Neural crest cell (in vitro differentiated cells): Measurements from ENCODE around the gene MAGEB4. TPM values are rescaled to one million over a fixed set of nuclear protein-coding genes. Genes with fewer than 3 reads are reported as not detected.
A peak's percentile ranks its signal among the peaks of the same experiment; 100 is the strongest.

Experiments
- DNase-seq: peaks from one replicate; pipeline ENCODE4 v3.0.0; 2021; ENCODE audit warnings: low read depth, mixed read lengths, low spot score
- H3K27ac Mint-ChIP-seq: one replicate; pipeline ENCODE4 v1.8.0; 2021; ENCODE audit warnings: mild to moderate bottlenecking, mixed read lengths; ENCODE audit not compliant: unreplicated experiment
- H3K27me3 Mint-ChIP-seq: 2 replicates; pipeline ENCODE4 v1.8.0; 2021; ENCODE audit warnings: low read depth, mild to moderate bottlenecking, mixed read lengths
- H3K36me3 Mint-ChIP-seq: 2 replicates; pipeline ENCODE4 v1.8.0; 2021; ENCODE audit warnings: low read depth, mild to moderate bottlenecking, mixed read lengths
- H3K4me1 Mint-ChIP-seq: 2 replicates; pipeline ENCODE4 v1.8.0; 2021; ENCODE audit warnings: mixed read lengths
- H3K4me3 Mint-ChIP-seq: one replicate; pipeline ENCODE4 v1.8.0; 2021; ENCODE audit warnings: mild to moderate bottlenecking, mixed read lengths
- H3K9me3 Mint-ChIP-seq: 2 replicates; pipeline ENCODE4 v1.8.0; 2021; ENCODE audit warnings: mixed read lengths
- total RNA-seq: library from RNA; stranded (reverse); gene quantifications from 2 replicates; pipeline ENCODE4 v1.2.1, GENCODE V29; 2021
- TF ChIP-seq, protein P1 (sequence below): fragments of 200-600 bp; sonication (generic); conservative IDR thresholded peaks from 2 replicates; pipeline ENCODE4 v1.5.0; 2021; ENCODE audit warnings: antibody characterized with exemption, mild to moderate bottlenecking

MAGEB4 gene
- total RNA-seq, 1 donor from 2014 or later, result not detected

DNA sequence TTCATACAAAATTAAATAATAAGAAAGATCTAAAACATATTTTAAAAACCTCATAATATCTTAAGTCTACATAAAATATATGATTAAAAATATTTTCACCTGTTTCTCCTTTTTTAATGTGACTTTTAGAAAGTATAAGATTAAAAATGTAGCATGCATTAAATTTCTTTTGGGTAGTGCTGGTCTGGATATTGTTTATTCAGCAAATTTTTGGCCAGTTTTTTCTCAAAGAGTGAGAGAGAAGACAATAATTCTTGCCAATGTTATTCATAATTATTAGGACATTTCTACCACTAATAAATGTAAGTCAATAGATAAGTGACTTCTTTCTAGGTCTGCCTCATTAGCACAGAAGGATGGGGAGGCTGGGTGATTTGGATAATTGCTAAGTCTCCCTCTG lies 19.2 kb downstream of the MAGEB4 start:
- TF ChIP-seq, protein P1, sequence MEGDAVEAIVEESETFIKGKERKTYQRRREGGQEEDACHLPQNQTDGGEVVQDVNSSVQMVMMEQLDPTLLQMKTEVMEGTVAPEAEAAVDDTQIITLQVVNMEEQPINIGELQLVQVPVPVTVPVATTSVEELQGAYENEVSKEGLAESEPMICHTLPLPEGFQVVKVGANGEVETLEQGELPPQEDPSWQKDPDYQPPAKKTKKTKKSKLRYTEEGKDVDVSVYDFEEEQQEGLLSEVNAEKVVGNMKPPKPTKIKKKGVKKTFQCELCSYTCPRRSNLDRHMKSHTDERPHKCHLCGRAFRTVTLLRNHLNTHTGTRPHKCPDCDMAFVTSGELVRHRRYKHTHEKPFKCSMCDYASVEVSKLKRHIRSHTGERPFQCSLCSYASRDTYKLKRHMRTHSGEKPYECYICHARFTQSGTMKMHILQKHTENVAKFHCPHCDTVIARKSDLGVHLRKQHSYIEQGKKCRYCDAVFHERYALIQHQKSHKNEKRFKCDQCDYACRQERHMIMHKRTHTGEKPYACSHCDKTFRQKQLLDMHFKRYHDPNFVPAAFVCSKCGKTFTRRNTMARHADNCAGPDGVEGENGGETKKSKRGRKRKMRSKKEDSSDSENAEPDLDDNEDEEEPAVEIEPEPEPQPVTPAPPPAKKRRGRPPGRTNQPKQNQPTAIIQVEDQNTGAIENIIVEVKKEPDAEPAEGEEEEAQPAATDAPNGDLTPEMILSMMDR, result no peak
- Mint-ChIP-seq H3K27ac (no peak overlapping the region), H3K4me1 (no peaks in the 10 kb centered on the region), H3K36me3 (no peaks in the 10 kb centered on the region), H3K4me3 (no peak overlapping the region), H3K27me3 (no peaks in the 10 kb centered on the region), H3K9me3 (peaks cover 6% of the 10 kb centered on the region)
- DNase-seq, result no peak

- Mint-ChIP-seq H3K4me3 (no peak overlapping the region), H3K9me3 (peaks cover 4% of the 10 kb centered on the region), H3K36me3 (no peaks in the 10 kb centered on the region), H3K27ac (no peak overlapping the region), H3K4me1 (peaks cover 5% of the 10 kb centered on the region), H3K27me3 (no peaks in the 10 kb centered on the region)
- TF ChIP-seq, protein P1, result no peak
- DNase-seq, result no peak
Measured at GRCh38 chrX:30262763-30263162, 21.0 kb downstream of the MAGEB4 start.

DNA sequence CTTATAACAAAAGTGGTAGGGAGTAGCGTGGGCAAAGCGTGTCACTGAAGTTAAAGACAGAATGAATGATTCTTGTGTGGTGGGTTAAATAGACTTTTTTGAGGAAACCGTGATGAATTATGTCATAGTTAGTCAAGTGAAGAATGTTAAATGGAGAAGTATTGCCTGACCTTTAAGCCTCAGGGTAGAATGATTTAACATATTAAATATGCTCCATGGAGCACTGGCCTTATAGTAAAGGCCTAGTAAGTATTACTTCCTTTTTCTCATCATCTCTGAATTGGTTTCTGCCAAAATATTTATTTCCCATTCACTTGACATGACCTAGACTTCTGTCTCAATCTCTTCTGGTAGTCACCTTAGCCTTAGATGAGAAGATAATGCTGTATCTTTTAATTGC lies 28.8 kb downstream of the MAGEB4 start:
- no peak for DNase-seq
- Mint-ChIP-seq H3K36me3 (no peaks in the 10 kb centered on the region), H3K4me1 (peaks cover 5% of the 10 kb centered on the region), H3K27me3 (no peaks in the 10 kb centered on the region), H3K9me3 (peaks cover 2% of the 10 kb centered on the region), H3K27ac (no peak overlapping the region), H3K4me3 (no peak overlapping the region)
- TF ChIP-seq, protein P1, result no peak

- no peak for DNase-seq
- TF ChIP-seq, protein P1, result peak; percentile 66
- Mint-ChIP-seq H3K27me3 (no peaks in the 10 kb centered on the region), H3K4me3 (no peak overlapping the region), H3K9me3 (no peaks in the 10 kb centered on the region), H3K4me1 (no peaks in the 10 kb centered on the region), H3K36me3 (no peaks in the 10 kb centered on the region), H3K27ac (no peak overlapping the region)
Measured at GRCh38 chrX:30275498-30275897, 33.7 kb downstream of the MAGEB4 start.

- Mint-ChIP-seq H3K4me3 (no peak overlapping the region), H3K4me1 (no peaks in the 10 kb centered on the region), H3K36me3 (no peaks in the 10 kb centered on the region), H3K27me3 (no peaks in the 10 kb centered on the region), H3K27ac (no peak overlapping the region), H3K9me3 (no peaks in the 10 kb centered on the region)
- no peak for DNase-seq
- TF ChIP-seq, protein P1, result no peak
Measured at GRCh38 chrX:30278365-30278764, 36.6 kb downstream of the MAGEB4 start.

DNA sequence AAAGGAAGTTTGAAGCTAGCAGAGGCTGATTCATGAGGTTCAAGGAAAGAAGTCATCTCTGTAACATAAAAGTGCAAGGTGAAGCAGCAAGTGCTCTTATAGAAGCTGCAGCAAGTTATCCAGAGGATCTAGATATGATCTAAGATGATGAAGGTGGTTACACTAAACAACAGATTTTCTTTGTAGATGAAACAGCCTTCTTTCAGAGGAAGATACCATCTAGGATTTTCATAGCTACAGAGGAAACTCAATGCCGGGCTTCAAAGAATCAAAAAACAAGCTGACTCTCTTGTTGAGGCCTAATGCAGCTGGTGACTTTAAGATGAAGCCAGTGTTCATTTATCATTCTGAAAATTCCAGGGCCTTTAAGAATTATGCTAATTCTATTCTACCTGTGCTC lies 38.6 kb downstream of the MAGEB4 start:
- Mint-ChIP-seq H3K9me3 (no peaks in the 10 kb centered on the region), H3K27me3 (no peaks in the 10 kb centered on the region), H3K27ac (no peak overlapping the region), H3K4me1 (no peaks in the 10 kb centered on the region), H3K36me3 (no peaks in the 10 kb centered on the region), H3K4me3 (no peak overlapping the region)
- TF ChIP-seq, protein P1, result no peak
- no peak for DNase-seq
